ENCODE data around the gene PRMT1. TPM values are rescaled to one million over a fixed set of nuclear protein-coding genes. Genes with fewer than 3 reads are reported as not detected.

The PRMT1 gene
- total RNA-seq, 1 experiment from 2014 or later = 505 TPM

DNA sequence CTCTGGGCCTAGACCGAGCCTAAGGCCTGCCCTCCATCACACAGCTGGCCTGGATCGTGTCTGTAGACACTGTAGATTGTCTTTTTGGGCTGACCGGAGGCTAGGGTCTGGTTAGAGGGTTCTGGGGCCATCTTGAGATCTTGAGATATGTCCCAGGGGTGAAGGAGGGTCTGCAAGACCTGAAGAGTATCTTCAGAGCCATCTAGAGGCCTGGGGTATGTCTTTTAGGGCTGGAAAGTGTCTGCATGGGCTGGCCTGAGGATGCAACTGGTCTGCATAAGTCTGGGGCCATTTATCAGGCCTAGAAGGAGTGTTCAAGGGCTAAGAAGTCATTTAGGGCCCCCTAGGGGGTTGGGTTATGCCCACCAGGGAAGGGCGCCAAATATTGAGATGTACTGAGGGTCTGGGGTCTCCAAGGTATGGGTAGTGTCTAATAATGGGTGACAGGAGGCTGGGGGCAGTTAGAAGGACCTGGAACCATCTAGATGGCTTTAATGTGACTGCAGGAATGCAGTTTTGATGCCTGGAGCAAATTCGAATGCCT, 34.5 kb upstream of the PRMT1 start:
- peaks cover 13% of the 10 kb centered on the region for H3K79me1 ChIP-seq (ENCODE audit: insufficient read depth, low read depth, low read length, poor library complexity, severe bottlenecking)
- H3K9me3 ChIP-seq (ENCODE audit: control insufficient read depth, low read depth, low read length) = no peaks in the 10 kb centered on the region
- H4K20me1 ChIP-seq (ENCODE audit: control insufficient read depth, insufficient read depth, insufficient read length) = no peaks in the 10 kb centered on the region
- H3K18ac ChIP-seq (ENCODE audit: insufficient read length, low read depth, low read length) = no peak overlapping the region
- no peaks in the 10 kb centered on the region; the same call in 1 of the 2 replicates for H3K4me1 ChIP-seq (ENCODE audit: insufficient read depth, low read length)
- H3K79me2 ChIP-seq (ENCODE audit: insufficient read depth, low read length) = peaks cover 9% of the 10 kb centered on the region
- H3K27me3 Mint-ChIP-seq (ENCODE audit: low read depth) = peaks cover 13% of the 10 kb centered on the region
- TF ChIP-seq, protein P1, sequence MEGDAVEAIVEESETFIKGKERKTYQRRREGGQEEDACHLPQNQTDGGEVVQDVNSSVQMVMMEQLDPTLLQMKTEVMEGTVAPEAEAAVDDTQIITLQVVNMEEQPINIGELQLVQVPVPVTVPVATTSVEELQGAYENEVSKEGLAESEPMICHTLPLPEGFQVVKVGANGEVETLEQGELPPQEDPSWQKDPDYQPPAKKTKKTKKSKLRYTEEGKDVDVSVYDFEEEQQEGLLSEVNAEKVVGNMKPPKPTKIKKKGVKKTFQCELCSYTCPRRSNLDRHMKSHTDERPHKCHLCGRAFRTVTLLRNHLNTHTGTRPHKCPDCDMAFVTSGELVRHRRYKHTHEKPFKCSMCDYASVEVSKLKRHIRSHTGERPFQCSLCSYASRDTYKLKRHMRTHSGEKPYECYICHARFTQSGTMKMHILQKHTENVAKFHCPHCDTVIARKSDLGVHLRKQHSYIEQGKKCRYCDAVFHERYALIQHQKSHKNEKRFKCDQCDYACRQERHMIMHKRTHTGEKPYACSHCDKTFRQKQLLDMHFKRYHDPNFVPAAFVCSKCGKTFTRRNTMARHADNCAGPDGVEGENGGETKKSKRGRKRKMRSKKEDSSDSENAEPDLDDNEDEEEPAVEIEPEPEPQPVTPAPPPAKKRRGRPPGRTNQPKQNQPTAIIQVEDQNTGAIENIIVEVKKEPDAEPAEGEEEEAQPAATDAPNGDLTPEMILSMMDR (conservative IDR thresholded peaks at IDR 0.05) = 0 out of 3 replicates have a peak, but pooled peaks have one; percentile 17
- peak overlapping the region; percentile 98 for H3K9ac ChIP-seq (ENCODE audit: extremely low read depth, insufficient read length, low read length)
- peaks cover 21 to 39% (median 28%) of the 10 kb centered on the region in 3 experiments for H3K36me3 Mint-ChIP-seq (ENCODE audit: insufficient read depth in 1 of 3, low read depth in 3 of 3)
- H3K4me1 Mint-ChIP-seq = peaks cover 47 to 59% of the 10 kb centered on the region in 2 experiments
- H3K27ac Mint-ChIP-seq = peak overlapping the region; percentile 96 to 97 (median 97)
- no peak overlapping the region for H2BK15ac ChIP-seq (ENCODE audit: low read depth, low read length)
- no peak overlapping the region for H2BK20ac ChIP-seq (ENCODE audit: low read depth, low read length, poor library complexity, severe bottlenecking)
- no peak overlapping the region for H2AK5ac ChIP-seq (ENCODE audit: insufficient read length, low read length)
- peaks cover 20% of the 10 kb centered on the region for H3K23me2 ChIP-seq (ENCODE audit: insufficient read length, low read depth, low read length, poor library complexity, severe bottlenecking)
- H3K14ac ChIP-seq (ENCODE audit: insufficient read depth, low read length) = peak overlapping the region; percentile 89
- peak overlapping the region; percentile 94 for H3K4me2 ChIP-seq (ENCODE audit: insufficient read depth, insufficient read length, low read length)
- no peak overlapping the region for H2AFZ ChIP-seq (ENCODE audit: low read length)
- no peak overlapping the region for H2BK120ac ChIP-seq (ENCODE audit: low read depth, low read length, poor library complexity, severe bottlenecking)
- no peak for DNase-seq
- H3K27me3 ChIP-seq (ENCODE audit: insufficient read depth, low read length) = no peaks in the 10 kb centered on the region
- no peak overlapping the region for H4K91ac ChIP-seq (ENCODE audit: insufficient read length, low read depth, low read length)
- H2BK5ac ChIP-seq (ENCODE audit: insufficient read length, low read length) = no peak overlapping the region
- H3T11ph ChIP-seq (ENCODE audit: low read length) = no peak overlapping the region
- no peak overlapping the region for H3K23ac ChIP-seq (ENCODE audit: insufficient read length, low read depth, low read length)
- no peak overlapping the region for H3K4ac ChIP-seq (ENCODE audit: low read depth, low read length)
- H4K8ac ChIP-seq (replicated peaks; ENCODE audit: insufficient read length, low read depth, low read length) = no peak overlapping the region
- no CpG with 5 or more reads among the region's 5 CpGs for WGBS (ENCODE audit: extremely low coverage, insufficient read length, low lambda C conversion rate)
- no peak overlapping the region for H2BK12ac ChIP-seq (ENCODE audit: insufficient read length, low read depth, low read length)
- H3K27ac ChIP-seq (ENCODE audit: insufficient read length, low read depth, low read length) = no peak overlapping the region
- no peak overlapping the region for H3K56ac ChIP-seq (ENCODE audit: insufficient read length, low read depth, low read length)
- peak overlapping the region; percentile 94 to 99 for H3K4me3 Mint-ChIP-seq
- H4K5ac ChIP-seq (ENCODE audit: insufficient read length, low read depth, low read length) = no peak overlapping the region
- no peaks in the 10 kb centered on the region; a peak in 1 of 5 replicates for H3K9me3 Mint-ChIP-seq

Measured in H9 (cell line).